Stimulated activated CD8-positive, alpha-beta memory T cell treated with anti-CD3 and anti-CD28 coated beads, Interleukin-15, amount 100 ng/mL, for 24 hours (primary cell): Measurements from ENCODE around the gene DRC1.

ENCODE experiments used
- DNase-seq: peaks from one replicate; pipeline ENCODE4 v3.0.0-alpha.2; 2020; ENCODE audit warnings: low read depth

The DRC1 gene

DNA sequence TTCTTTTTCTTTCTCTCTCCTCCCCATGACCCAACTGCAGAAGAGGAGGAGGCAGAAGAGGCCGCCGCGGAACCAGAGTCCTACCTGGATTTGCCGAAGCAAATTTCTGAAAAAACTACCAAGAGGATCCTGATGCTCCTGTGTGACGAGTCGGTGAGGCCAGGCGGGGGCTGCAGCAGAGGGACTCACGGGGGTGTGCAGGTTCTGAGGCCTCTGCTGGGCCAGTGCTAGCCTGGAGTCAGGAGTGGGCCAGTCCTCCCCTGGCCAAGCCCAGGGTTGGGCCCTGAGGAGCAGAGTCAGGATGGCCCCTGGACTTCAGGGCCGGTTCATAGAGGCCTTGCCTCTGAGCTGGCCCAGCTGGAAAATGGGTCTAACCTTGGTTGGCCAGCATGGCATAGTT lies 46.9 kb downstream of the DRC1 start:
- no peak for DNase-seq

DNA sequence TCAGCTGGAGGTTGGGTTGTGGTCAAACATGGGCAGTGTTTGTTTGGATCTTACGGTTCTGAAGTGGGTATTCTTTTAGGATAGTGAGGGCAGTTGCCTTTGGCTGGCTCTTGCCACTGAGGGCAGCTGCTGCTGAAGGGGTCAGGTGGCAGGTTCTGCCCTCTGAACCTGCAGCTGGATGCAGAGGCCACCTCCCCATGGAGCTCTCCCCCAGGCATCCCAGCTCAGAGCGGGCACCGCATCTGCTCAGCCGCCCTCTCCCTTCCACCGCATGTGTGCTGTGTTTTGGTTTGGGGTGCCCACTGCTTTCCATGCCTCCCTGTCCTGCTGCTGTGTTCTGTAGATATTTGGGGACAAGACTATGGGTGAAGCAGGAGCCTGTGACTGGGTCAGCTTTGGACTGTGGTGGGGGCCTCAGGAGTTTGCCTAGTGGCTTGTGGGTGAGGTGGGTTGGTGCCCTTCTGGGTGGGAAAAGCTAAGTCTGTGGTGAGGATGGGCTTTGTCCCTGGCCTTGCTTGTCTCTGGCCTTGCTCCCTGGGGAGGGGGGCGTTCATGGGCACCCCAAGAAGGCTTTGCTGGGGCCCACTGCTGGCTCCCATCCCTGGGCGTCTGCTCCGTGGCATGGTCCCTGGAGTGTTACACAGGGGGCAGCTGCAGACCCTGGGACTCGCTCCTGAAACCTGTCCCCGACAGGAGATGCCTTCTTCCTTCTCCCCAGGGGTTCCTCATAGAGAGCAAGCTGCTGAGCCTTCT lies 47.7 kb downstream of the DRC1 start:
- DNase-seq, result no peak

DNA sequence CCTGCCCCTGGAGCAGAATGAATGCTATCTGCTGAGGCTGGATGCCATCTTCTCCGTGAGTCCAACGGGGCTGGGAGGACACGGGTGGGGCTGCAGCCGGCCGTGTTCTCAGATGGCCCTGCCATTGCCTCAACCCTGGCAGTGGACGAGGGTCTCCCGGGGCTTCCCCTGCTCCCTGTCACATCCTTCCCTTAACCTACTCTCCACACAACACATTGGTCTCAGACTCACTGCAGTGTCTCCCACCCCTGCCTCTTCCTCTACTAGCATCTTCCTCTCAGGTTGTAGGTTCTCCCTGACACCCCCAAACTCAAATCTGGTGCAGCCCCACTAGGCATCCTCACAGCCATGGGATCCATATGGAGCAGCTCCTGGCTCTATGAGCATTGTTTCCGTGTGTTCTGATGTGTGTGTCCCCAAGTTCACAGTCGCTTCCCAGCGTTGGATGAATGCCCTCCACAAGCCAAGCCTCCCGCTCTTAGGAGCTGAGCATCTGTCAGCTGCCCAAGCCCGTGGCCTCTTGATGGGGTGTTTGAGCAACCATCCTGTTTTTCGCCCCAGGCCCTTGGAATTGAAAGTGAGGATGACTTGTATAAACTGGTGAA lies 48.4 kb downstream of the DRC1 start:
- DNase-seq, result no peak

DNA sequence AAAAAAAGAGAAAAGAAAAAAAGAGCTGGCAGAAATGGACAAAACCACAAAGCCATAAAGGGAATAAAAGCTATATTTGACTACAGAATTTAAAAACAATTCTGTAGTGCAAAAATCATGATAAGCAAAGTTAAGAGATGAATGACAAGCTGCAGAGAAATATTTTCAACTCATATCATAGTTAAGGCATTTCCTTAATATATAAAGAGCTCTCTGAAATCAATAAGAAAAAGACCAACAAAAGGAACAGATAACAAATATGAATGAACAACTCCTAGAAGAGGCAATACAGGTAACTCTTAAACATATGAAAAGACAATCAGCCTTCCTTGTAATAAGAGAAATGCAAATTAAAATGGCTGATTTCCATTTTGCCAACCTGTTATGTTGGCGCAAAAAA lies 50.0 kb downstream of the DRC1 start:
- no peak for DNase-seq

DNA sequence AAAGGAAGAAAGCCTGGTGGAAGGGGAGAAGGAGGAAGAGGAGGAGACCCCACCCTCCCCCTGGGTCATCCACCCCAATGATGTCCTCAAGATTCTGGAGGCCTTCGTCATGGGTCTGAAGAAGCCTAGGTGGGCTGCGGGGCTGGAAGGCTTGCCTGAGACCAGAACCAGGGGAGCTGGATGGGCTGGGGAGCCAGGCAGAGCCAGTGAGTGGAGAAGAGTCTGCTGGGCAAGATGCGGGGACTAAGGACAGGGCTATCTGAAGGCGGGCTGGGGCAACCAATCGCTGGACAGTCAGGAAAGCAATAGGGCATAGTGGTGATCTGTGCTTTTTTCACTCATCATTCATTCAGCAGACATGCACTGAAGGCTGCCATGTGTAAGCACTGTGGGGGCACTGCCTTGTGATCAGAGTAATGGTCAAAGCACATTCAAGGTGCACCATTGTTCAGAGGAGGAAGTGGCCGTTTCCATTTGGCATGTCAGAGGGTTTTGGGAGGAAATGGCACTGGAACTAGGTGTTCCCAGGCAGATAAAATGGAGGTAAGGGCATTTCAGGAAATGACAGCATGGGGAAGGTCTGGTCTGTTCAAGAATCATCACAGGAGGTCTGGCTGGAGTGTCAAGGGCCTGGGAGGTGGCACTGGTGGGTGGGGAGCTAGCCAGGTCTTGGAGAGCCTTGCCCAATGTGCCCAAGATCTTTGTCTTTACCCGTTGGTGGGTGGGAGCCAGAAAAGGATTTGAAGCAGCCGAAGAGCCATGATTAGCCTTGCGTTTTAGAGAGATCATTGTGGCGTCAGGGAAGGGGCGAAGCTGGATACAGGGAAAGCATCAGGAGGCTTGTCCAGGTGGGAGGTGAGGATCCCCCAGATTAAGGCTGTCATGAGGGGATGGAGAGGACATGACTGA lies 52.0 kb downstream of the DRC1 start:
- DNase-seq, result no peak

DNA sequence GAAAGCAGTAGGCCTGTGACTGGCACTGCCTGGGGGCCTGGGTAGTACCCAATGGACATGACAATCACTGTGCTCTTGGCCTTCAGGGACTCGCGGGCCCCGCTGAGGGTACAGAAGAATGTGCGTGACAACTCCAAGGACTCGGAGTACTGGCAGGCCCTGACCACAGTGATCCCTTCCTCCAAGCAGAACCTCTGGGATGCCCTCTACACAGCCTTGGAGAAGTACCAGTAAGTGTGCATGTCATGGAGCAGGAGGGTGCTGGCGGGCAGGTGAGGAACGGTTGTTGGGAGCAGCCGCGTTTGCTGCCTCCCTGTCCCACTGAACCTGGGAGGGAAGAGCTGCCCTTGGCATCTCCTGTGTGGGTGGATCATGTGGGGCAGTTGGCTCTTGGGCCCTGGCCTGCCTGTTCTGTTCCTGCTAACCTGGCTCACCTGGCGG lies 52.9 kb downstream of the DRC1 start:
- DNase-seq, result no peak

DNA sequence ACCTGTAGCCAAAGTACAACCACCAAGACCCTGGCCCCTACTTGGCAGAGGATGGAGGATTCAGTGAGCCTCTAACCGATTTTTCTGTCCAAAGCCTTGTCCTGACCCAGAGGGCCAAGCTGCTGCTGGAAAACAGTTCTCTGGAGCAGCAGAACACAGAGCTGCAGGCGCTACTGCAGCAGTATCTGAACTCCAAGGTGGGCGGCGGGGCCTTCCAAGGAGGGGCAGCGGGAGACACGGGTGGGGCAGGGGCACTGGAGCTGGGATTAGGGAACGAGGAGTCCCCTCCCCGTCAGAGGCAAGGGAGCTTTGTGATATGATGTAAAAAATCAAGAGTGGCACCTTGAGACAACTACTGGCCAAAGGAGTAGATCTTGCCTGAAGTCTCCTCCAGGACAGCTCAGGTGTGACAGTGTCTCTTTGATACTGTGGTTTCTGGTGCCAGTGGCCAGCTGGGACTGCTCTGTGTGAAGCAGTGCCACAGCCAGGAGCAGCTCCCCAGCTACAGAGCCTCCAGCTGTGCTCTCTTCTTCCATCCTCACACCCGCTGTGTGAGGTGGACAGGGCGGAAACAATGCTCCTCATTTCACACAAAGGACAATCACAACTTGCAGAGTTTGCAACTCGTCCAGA lies 53.4 kb downstream of the DRC1 start:
- DNase-seq, result no peak

DNA sequence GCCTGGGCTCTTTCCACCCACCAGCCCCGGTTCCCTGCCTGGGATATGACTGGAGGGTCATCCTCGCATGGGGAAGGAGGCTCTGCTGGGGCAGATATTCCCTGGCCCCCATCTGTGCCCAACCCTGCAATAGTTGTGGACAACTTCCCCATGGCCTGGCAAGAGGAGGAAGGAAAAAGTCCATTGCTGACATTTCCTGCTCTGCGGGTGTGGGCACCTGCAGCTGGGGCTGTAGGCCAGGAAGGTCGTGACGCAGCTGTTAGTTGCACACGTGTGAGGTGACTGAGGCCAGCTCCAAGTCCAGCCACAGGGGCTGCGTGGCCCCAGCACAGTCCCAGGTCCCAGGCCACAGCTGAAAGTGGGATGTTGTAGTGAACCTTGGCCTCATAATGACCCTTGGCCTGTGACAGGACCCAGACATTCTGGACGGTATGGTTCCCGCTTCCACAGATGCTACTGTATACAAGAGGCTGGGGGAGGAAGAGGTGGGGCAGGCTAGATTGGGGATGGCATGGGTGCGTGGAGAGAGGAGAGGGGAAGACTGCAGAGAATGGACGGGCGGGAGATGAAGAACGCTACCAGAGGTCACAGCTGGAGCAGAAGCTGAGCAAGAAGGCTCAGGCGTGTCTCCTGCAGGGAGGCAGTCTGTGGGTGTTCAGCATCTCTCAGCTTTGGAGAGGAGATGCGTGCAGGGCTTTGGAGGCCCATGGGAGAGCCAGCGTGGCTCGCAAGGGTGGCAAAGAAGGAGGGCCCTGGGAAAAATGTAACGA lies 54.1 kb downstream of the DRC1 start:
- DNase-seq, result no peak

DNA sequence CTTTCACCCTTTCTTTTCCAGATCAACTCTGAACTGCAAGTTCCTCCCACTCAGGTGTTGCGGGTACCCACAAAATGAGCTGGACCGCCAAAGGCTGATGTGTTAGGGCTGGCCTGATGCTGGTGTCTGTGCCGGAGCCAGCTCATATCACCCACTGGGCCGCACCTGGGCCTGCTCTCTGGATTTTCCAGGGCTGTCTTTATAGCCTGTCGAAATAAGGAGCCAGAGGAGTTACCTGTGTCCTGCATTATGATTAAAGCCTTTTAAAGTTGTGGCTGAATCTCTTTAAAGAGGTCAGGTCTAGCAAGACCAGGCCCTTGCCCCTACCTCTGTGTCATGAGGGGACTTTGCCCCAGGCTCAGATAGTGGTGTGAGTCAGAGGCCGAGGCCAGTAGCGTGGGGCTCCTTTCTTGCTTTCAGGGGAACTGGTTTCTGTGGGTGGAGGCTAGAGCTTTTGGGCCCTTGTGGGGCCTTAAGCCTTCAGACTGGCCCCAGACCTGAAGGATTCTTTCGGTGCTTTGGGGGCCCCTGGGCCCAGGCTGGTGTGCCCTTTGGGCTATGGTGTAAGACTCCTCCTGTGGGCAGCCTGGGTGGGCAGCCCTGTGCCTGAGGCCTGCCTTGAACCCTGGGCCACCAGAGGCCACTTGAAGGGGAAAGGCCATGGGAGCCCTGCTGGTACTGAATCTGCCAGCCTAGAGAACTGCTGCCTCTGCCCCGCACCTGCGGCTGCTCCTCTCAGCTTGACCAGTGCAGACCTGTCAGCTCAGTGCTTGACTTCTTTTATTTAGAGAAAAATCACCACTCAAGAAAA lies 54.9 kb downstream of the DRC1 start:
- DNase-seq, result no peak

DNA sequence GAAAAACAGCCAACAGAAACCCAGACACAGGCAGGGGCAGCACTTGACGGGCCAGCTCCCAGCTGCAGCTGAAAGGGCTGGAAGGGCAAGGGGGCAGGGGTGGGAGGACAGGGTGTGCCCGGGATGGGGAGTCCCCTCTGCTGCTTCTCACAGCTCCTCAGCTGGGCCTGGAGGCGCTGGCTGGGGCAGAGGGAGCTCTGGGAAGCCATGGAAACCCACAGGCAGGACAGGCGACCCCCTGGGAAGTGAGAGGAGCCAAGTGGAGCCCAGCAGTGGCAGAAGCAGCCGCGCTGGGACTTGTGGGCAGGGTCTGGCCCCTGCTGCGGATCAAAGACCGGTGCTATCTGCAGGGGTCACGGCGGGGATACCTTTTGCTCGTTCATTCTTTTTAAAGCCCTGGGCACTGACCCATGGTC lies 55.5 kb downstream of the DRC1 start:
- no peak for DNase-seq

DNA sequence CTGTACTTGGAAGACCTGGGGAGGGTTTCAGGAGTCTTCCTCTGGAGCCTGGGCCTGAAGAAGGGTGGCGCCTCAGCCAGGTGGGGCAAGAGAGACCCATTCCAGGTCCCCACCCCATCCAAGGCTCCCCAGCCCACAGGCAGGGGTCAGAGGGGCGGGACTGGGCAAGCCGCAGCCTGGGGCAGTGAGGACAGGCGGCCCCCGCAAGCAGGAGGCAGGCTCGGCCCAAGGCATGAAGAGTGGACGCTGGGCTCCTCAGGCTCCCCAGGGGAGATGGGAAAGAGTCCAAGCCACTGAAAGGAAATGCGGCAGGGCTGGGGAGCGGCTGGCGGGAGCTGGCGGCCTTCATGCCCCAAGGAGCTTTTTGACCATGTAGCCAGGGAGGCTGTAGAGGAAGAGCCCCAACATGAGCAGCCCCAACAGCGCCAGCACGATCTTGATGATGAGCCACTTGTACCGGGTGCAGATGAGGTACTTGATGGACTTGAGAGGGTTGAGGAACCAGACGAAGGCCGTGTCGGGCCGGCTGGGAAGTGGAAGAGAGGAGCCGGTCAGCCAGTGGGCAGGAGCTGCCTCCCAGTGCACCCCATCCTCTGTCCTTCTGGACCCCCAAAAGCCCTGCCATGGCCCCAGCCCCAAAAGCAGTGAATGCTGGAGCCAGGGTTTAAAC lies 56.1 kb downstream of the DRC1 start:
- DNase-seq, result no peak

DNA sequence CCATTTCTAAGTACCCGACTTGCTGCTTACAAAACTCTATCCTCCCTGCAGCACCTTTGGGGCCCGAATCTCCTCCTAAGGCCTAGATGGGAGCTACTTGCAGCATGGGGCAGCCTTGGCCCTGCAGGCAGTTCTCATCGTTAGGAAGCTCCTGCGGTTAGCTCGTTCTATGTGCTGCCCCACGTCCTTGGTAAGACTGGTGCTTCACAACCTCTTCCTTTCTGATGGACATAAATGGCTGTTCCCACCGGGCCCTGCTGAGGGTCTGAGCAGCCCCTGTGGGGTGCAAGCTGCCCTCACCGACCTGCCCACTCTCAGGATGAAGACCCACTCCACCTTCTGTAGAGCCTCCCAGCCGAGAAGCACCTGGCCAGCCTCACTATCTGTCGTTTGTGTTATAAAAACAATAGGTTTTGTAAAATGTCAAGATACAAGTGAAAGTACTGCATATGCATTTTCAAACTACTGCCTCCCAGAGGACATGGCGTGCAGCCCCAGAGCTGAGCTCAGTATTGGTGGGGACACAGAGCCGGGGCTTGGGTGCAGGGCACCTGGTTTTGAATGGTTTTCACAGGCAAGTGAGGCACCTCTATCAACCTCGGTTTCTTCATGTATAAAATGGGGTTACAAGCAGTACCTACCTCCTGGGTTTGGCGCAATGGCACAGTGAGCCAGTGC lies 56.8 kb downstream of the DRC1 start:
- no peak for DNase-seq

DNA sequence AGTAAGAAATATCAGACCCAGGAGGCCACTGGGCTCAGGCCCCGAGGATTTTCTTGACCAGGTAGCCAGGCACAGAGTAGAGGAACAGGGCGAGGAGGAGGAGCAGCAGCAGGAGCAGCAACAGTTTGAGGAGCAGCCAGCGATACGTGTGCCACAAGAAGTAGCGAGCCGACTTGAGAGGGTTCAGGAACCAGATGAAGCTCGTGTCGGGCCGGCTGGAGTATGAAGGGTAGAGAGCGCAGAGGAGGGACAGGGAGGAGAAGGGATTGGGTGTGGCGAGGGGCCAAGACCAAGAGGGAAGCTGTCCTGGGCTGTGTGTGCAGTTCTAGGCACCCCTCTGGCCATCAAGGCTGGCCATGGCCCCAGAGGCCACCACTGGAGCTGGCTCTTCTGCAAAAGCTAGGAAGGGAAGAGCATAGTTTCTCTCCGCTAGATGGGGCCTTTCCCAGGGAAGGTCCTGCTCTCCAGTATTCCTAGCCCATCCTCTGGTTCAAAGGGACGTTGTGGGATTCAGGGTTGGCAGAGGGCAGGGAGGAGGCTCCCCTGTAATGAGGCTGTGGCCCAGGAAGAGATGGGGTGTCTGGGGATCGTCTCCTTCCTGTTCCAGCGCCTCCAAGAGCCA lies 58.4 kb downstream of the DRC1 start:
- no peak for DNase-seq

DNA sequence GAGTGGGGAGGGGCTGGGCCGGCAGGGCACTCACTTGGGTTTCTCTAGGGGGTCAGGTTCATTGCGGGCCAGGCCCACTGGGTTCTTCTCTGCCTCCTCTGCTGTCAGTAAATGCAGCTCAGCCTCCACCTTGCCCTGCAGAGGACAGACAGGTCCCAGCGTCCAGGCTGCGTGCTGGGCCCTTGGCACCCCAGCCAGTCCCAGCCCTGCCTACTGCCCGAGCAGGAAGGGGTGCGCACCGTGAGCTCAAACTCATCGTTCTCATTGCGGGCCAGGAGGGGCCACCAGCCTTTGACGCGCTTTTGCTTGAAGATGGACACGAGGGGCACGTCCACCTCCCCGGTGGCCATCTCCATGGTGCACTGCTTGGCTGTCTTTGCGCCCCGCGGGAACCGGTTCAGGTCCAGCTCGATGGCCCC lies 58.9 kb downstream of the DRC1 start:
- no peak for DNase-seq

DNA sequence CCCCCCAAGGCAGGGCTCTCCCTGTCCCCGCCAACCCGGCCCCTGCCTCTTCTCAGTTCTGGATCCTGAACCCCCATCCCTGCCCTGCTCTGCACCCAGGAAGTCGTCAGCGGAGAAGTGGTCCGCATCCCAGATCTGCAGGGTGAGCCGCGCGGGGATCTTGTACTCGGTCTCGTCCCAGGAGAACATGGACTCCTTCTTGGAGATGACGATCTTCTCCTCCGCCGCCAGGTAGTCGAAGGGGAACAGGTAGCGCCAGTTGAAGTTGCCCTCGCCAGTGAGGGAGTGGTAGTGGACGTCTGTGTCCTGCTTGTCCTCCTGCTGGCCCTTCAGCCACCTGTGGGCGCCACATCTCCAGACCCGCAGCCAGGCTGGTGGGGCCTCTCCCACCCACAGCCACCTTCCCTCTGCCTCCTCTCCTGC lies 59.9 kb downstream of the DRC1 start:
- no peak for DNase-seq

DNA sequence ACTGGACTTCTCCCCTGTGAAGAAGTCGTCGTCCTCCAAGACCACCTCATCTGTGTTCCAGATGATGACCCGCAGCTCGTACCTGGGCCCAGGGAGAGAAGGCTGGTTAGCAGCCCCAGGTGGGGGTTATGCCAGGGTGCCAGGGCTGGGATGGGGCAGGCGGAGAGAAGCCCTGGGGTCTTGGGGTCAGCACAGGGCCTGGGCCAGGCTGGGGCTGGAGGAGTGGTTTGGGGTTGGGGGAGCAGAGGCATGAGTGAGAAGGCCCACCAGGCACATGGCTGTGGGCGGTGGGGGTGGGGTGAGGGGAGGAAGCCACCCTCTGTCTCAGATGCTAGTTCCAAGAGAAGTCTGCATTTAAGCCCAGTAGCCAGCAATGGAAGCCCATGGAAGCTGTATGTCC lies 60.4 kb downstream of the DRC1 start:
- no peak for DNase-seq

DNA sequence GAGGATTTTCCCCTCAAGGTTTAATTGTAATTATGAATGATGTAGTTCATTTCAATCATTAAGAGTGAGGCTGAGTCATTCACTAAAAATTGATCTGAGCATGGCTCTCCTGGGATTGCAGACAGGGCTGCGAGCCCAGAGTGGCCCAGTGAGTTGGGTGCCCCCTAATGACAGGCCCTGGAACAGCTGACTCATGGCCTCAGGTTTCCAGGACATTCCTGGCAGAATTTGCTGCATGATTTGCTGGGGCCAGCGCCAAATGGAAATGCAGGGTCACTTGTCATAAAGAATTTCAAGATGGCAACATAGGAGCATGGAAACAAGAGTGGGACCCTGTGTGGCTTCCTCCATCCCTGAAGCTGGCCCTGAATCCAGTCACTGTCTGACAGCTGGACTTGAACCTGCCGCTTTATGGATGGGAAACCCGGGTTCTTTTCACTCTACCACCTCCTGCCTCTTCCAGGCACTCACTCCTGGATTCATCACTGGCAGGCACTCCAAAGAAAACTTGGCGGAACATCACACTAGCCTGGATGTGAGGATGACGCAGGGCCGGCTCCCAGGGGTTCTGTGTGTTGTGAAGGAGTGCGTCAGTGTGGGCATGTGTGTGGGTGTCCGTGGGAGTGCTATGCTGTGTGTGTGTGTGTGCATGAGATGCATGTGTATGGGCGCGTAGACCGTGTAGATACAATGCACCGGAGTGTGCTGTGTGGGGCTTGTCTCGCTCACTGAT lies 61.0 kb downstream of the DRC1 start:
- no peak for DNase-seq
